Lung (tissue), 12 donors: ENCODE measurements around the gene RAI1. TPM values are rescaled to one million over a fixed set of nuclear protein-coding genes. Genes with fewer than 3 reads are reported as not detected.
A peak's percentile ranks its signal among the peaks of the same experiment; 100 is the strongest.

Source experiments
- ATAC-seq: fragments of 200-7000 bp; cut with Tn5 transposase; one replicate; pipeline ENCODE4 v1.9.1; 2020; ENCODE audit warnings: moderate number of reproducible peaks; ENCODE audit not compliant: insufficient read depth, low FRiP score
- DNase-seq, 3 donors: peaks; one replicate each; pipeline ENCODE4 v3.0.0-alpha.2; 2013 to 2017
- H3K27ac ChIP-seq, 2 donors: one replicate each; pipeline ENCODE4 v1.5.1; 2013; ENCODE audit warnings: mild to moderate bottlenecking in 2 of 2, moderate library complexity in 2 of 2, control low read depth in 1 of 2, inconsistent platforms in 1 of 2, low read depth in 1 of 2, low read length in 1 of 2
- H3K27me3 ChIP-seq, 3 donors: one replicate each; pipeline ENCODE4 v1.5.1; 2013; ENCODE audit warnings: low read length in 2 of 3; ENCODE audit not compliant: control insufficient read depth in 3 of 3, insufficient read depth in 3 of 3
- H3K36me3 ChIP-seq, 4 donors: one replicate each; pipeline ENCODE4 v1.5.1; 2013; ENCODE audit warnings: low read length in 4 of 4, mild to moderate bottlenecking in 1 of 4, moderate library complexity in 1 of 4; ENCODE audit not compliant: control insufficient read depth in 4 of 4, insufficient read depth in 4 of 4
- H3K4me1 ChIP-seq, 5 donors: one replicate each; pipeline ENCODE4 v1.5.1; 2013; ENCODE audit warnings: low read length in 5 of 5, mild to moderate bottlenecking in 2 of 5, moderate library complexity in 1 of 5; ENCODE audit not compliant: control insufficient read depth in 5 of 5, insufficient read depth in 5 of 5
- H3K4me3 ChIP-seq: one replicate; pipeline ENCODE4 v1.5.1; 2013; ENCODE audit warnings: mild to moderate bottlenecking, control low read depth, moderate library complexity
- H3K9ac ChIP-seq, 2 donors: one replicate each; pipeline ENCODE4 v1.5.1; 2013; ENCODE audit warnings: low read length in 2 of 2, control low read depth in 1 of 2; ENCODE audit not compliant: insufficient read depth in 1 of 2
- H3K9me3 ChIP-seq, 4 donors: one replicate each; pipeline ENCODE4 v1.5.1; 2013; ENCODE audit warnings: low read length in 3 of 4, mild to moderate bottlenecking in 1 of 4, moderate library complexity in 1 of 4; ENCODE audit not compliant: control insufficient read depth in 4 of 4, insufficient read depth in 3 of 4
- CTCF ChIP-seq: IDR thresholded peaks from 2 replicates; pipeline ENCODE4 v1.5.1; 2012; ENCODE audit warnings: mild to moderate bottlenecking; ENCODE audit errors: control extremely low read depth, extremely low read depth
- WGBS, 2 donors: extraction: QIAGEN DNeasy Blood & Tissue Kit; methylation state at CpG; one replicate each; pipeline ENCODE4 v1.1.7; 2013; 5-methylcytosine and 5-hydroxymethylcytosine counted together
- polyA plus RNA-seq, 2 donors: library from polyadenylated mRNA; stranded (reverse); fragments of 200-250 nt; gene quantifications; one replicate each; pipeline ENCODE4 v1.2.1, GENCODE V29; 2013
- total RNA-seq, 2 donors: library from RNA; depleted of rRNA in 1 of 2; stranded (reverse); fragments of >200 nt in 1 of 2; gene quantifications; one replicate each; pipeline ENCODE4 v1.2.1, GENCODE V29; 2014 to 2021
- donor health status: control.
- donor health status: control.
- donor health status: Bipolar disorder and iron deficiency.
- donor health status: healthy.
- donor health status: DM: yes; HTN: yes; CAD: no.

The RAI1 gene
- total and polyA plus RNA-seq, 4 donors = 14.5 to 44.4 (median 28.3) TPM

GRCh38 chr17:17765359-17766076 is 84.3 kb downstream of the RAI1 start:
- Histone ChIP-seq H3K4me3 (no peak overlapping the region), H3K27me3 (no peaks in the 10 kb centered on the region), H3K36me3 (peaks cover 0 to 6% (median 3%) of the 10 kb centered on the region in 4 donors), H3K9ac (no peak overlapping the region), H3K27ac (no peak overlapping the region), H3K4me1 (peaks cover 11 to 52% (median 32%) of the 10 kb centered on the region in 5 donors), H3K9me3 (no peaks in the 10 kb centered on the region)
- DNase-seq (no peak), ATAC-seq (no peak)
- no peak for TF ChIP-seq CTCF
- 87 to 88% methylated on average over 14 of the region's 14 CpGs for WGBS, 2 donors

- Histone ChIP-seq H3K9ac (no peak overlapping the region), H3K9me3 (no peaks in the 10 kb centered on the region), H3K4me1 (peaks cover 12 to 59% (median 36%) of the 10 kb centered on the region in 5 donors), H3K4me3 (no peak overlapping the region), H3K36me3 (peaks cover 0 to 6% (median 2%) of the 10 kb centered on the region in 4 donors), H3K27ac (no peak overlapping the region), H3K27me3 (no peaks in the 10 kb centered on the region)
- 89 to 93% methylated on average over 20 of the region's 20 CpGs for WGBS, 2 donors
- ATAC-seq = no peak
- peak in 2 of 3 donors; percentile 65 to 70 for DNase-seq
- no peak for TF ChIP-seq CTCF
These were observed 85.0 kb downstream of the RAI1 start for GRCh38 chr17:17766077-17766743.

GRCh38 chr17:17766744-17767120 is 85.5 kb downstream of the RAI1 start:
- Histone ChIP-seq H3K4me3 (no peak overlapping the region), H3K27ac (no peak overlapping the region), H3K4me1 (peaks cover 12 to 62% (median 36%) of the 10 kb centered on the region in 5 donors), H3K36me3 (peaks cover 0 to 6% (median 2%) of the 10 kb centered on the region in 4 donors), H3K9me3 (no peaks in the 10 kb centered on the region), H3K9ac (no peak overlapping the region), H3K27me3 (no peaks in the 10 kb centered on the region)
- WGBS, 2 donors = 93 to 96% methylated on average over 4 of the region's 4 CpGs
- no peak for ATAC-seq
- DNase-seq = no peak
- no peak for TF ChIP-seq CTCF
